Measurements from ENCODE around the gene PLCG2. TPM values are rescaled to one million over a fixed set of nuclear protein-coding genes. Genes with fewer than 3 reads are reported as not detected.
"Not testable (repeated sequence)": the region's sequence is repeated elsewhere in the genome, so short reads cannot be mapped to it uniquely, and the experiment has no call there.

PLCG2 gene
- total RNA-seq, 4 donors from 2014 or later, result 5.3 to 15.8 (median 9.5) TPM

GRCh38 chr16:81796583-81797346, 17.7 kb downstream of the PLCG2 start:
- H3K9me3 ChIP-seq, result no peaks in the 10 kb centered on the region
- intact Hi-C loops (cut with DNase I), result no loop called here
- peak overlapping the region in 1 of 4 donors; percentile 22 for H3K27ac ChIP-seq
- WGBS, 2 donors, result 42 to 50% methylated on average over 9 to 10 of the region's 10 CpGs
- DNase-seq, result no peak
- H3K27me3 ChIP-seq, result no peaks in the 10 kb centered on the region
- H3K4me1 ChIP-seq, result peaks cover 0 to 27% (median 0%) of the 10 kb centered on the region in 3 donors
- no peaks in the 10 kb centered on the region for H3K36me3 ChIP-seq
- H3K4me3 ChIP-seq, result no peak overlapping the region
- TF ChIP-seq CTCF (IDR thresholded peaks at IDR 0.05) (no peak), POLR2A (IDR thresholded peaks at IDR 0.05) (no peak)

- Histone ChIP-seq H3K4me3 (no peak overlapping the region), H3K36me3 (no peaks in the 10 kb centered on the region), H3K9me3 (no peaks in the 10 kb centered on the region), H3K4me1 (peaks cover 0 to 27% (median 0%) of the 10 kb centered on the region in 3 donors), H3K27ac (peak overlapping the region in 1 of 4 donors; percentile 22), H3K27me3 (no peaks in the 10 kb centered on the region)
- TF ChIP-seq CTCF (IDR thresholded peaks at IDR 0.05) (no peak), POLR2A (IDR thresholded peaks at IDR 0.05) (no peak)
- intact Hi-C loops (cut with DNase I), result no loop called here
- no peak for DNase-seq
- WGBS, 2 donors, result 58 to 62% methylated on average over 6 of the region's 6 CpGs
Observed at GRCh38 chr16:81797443-81797842, 18.4 kb downstream of the PLCG2 start.

GRCh38 chr16:81798311-81799137, 19.4 kb downstream of the PLCG2 start:
- TF ChIP-seq POLR2A (IDR thresholded peaks at IDR 0.05) (no peak), CTCF (IDR thresholded peaks at IDR 0.05) (no peak)
- Histone ChIP-seq H3K36me3 (no peaks in the 10 kb centered on the region), H3K4me3 (no peak overlapping the region), H3K27ac (peak overlapping the region in 3 of 4 donors; percentile 23 to 40 (median 35)), H3K9me3 (no peaks in the 10 kb centered on the region), H3K27me3 (no peaks in the 10 kb centered on the region), H3K4me1 (peaks cover 0 to 27% (median 0%) of the 10 kb centered on the region in 3 donors)
- DNase-seq, result no peak
- intact Hi-C loops (cut with DNase I), result no loop called here
- WGBS, 2 donors, result 53 to 57% methylated on average over 9 to 13 of the region's 14 CpGs

- H3K27me3 ChIP-seq, result no peaks in the 10 kb centered on the region
- no peak overlapping the region for H3K4me3 ChIP-seq
- no peaks in the 10 kb centered on the region for H3K9me3 ChIP-seq
- 72 to 95% methylated on average over 2 of the region's 2 CpGs for WGBS, 2 donors
- no peaks in the 10 kb centered on the region for H3K36me3 ChIP-seq
- no peak for DNase-seq
- H3K4me1 ChIP-seq, result peaks cover 0 to 27% (median 0%) of the 10 kb centered on the region in 3 donors
- intact Hi-C loops (cut with DNase I), result no loop called here
- TF ChIP-seq CTCF (IDR thresholded peaks at IDR 0.05) (no peak), POLR2A (IDR thresholded peaks at IDR 0.05) (no peak)
- peak overlapping the region in 3 of 4 donors; percentile 23 to 40 (median 35) for H3K27ac ChIP-seq
Observed at GRCh38 chr16:81799138-81799504, 20.0 kb downstream of the PLCG2 start.

- H3K27ac ChIP-seq; H3K27me3 ChIP-seq; H3K9me3 ChIP-seq; H3K4me3 ChIP-seq; H3K36me3 ChIP-seq; DNase-seq; intact Hi-C loops (cut with DNase I): not testable (repeated sequence)
- 85 to 89% methylated on average over 5 of the region's 5 CpGs for WGBS, 2 donors
- peaks cover 0 to 20% (median 0%) of the 10 kb centered on the region in 3 donors for H3K4me1 ChIP-seq
Observed at GRCh38 chr16:81801724-81802123, 22.6 kb downstream of the PLCG2 start.
